HG03196 (cell line): Measurements from ENCODE around the gene MYO5A.
A peak's percentile ranks its signal among the peaks of the same experiment; 100 is the strongest.
"Not testable (repeated sequence)": the region's sequence is repeated elsewhere in the genome, so short reads cannot be mapped to it uniquely, and the experiment has no call there.

ENCODE experiments used
- ATAC-seq: cut with Tn5 transposase; IDR thresholded peaks from one replicate; pipeline ENCODE4 v1.9.1; 2021; ENCODE audit not compliant: unreplicated experiment

The MYO5A gene

DNA sequence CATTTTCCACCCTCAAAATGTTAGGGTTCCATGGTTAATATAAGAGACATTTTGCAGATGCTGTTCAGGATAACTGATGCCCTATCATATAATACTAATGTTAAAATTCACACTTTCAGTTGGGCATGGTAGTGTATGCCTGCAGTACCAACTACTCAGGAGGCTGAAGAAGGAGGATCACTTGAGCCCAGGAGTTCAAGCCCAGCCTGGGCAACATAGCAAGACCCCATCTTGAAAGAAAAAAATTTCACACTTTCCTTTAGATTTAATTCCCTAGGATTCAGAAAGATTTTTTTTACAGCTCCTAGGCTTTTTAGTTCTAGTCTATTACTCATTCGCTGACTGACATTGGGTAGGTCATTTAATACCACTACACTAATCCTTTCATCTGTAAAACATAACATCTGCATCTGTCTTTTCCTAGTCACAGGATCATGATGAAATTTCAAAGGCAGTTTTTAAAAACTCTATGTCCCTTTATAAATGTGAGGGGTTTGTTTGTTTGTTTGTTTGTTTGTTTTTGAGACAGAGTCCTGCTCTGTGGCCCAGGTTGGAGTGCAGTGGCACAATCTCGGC, 103.7 kb downstream of the MYO5A start:
- ATAC-seq, result no peak

DNA sequence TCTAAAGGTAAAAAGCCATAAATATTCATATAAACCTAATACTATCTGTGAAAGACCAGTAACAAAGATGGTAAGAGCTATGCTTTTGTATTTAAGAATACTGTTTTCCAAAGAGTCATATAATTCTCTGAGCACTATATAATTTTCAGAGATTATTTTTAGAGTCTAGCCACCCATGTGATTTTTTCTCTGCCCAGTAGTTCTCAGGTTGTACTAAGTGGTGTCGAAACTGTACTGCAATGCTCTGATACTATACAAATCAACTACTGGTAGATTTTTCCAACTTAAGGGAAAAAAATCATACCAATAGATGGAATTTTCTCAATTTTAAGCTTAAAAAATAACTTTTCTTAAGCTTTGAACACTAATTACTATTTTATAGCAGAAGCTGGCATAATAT, 104.8 kb downstream of the MYO5A start:
- ATAC-seq, result no peak

DNA sequence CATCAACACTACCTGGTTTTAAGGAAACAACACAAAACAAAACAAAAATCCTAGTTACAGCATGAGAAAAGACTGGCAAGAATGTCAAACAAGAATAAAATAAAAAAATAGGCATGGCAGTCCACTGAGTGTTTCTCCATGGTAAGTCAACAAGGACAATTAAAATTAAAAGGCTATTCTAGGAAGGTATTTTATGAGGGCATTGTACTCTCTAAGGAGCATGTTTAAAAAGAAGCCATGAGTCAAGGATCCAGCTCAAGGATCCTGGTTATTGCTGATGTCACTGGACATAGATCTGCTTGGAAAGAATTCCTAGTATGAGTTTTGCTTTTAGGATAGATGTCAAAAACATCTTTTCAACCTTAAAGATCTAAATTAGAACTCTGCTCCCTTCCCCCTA, 106.7 kb downstream of the MYO5A start:
- no peak for ATAC-seq

DNA sequence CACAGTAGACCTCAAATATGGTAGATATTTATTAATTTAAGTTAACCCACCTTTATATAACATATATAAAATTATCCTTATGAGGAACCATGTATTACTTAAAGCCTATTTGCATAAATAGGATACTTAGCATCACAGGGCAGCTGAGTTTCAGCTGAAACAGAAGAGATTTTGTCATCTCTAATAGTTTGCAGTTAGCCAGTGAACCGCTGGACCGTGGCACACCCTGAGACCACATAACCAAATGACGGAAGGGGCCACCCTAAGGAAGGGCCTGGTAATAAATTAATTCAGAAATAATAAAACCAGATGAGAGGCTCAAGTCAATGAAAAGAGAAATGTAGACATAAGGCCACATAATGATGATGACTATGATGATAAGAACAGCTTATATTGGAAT, 107.7 kb downstream of the MYO5A start:
- peak; percentile 74 for ATAC-seq

DNA sequence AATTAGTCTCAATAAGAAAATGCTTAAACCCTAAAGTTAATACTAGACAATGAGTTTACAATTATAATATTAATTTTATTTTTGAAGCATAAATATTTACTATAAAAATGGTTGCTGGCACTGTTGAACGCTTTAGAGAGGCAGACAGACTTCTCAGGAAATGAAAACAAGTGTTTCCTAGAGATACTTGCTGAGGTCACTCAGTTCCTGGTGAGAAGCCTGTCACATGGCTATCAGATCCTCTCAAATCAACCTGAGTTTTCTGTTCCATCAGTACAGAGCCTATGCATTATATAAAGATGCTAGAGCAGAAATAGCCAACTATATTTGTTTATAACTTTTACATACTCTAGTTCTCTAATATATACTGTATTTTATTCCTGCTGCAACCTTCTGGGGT, 109.2 kb downstream of the MYO5A start:
- ATAC-seq, result no peak

DNA sequence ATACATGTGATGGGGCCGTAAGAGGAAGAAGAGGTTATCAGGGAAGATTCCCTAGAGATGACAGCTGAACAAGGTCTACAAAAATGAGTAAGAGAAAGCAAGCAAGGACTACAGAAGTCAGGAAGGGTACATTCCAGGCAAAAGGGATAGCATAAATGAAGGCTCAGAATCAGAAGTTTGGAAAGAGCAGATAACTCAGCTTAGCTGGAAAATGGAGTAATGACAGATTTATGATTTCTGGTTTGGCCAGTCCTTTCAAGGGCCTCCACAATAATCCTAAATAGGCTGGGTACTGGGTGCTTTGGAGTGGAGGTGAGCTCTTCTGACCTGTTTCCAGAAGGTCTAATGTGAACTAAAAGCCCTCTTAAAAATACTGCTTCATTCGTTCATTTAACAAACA, 110.7 kb downstream of the MYO5A start:
- ATAC-seq, result no peak

DNA sequence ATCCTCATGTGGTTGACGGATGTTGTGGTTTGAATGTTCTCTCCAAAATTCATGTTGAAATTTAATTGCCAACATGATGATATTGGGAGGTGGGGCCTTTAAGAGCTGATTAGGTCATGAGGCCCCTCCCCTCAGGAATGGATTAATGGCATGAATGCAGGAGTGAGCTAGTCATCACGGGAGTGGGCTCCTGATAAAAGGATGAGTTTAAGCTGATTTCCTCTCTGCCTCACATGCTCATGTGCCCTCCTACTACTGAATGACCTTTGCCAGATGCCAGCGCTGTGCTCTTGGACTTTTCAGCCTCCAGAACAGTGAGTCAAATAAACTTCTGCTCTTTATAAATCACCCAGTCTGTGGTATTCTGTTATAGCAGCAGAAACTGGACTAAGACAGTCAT, 111.2 kb downstream of the MYO5A start:
- ATAC-seq, result no peak

DNA sequence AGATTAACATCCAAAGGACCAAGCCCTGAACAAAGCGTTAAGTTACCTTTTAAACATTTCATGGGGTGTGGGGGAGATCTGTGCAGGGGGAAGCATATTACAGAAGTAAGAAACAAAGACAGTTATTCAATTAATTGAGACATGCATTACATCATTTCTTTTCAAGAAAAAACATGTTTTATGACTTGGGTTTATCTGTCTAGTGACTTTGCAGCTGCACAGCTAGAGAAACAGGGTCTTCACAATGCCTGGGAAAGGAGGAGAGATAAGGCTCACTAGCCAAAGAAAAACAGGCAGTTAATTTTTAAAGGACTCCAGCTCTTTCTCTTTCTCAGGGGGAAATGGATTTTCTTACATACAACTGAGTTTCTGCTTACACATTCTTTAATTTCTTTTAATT, 112.1 kb downstream of the MYO5A start:
- not testable (repeated sequence) for ATAC-seq

DNA sequence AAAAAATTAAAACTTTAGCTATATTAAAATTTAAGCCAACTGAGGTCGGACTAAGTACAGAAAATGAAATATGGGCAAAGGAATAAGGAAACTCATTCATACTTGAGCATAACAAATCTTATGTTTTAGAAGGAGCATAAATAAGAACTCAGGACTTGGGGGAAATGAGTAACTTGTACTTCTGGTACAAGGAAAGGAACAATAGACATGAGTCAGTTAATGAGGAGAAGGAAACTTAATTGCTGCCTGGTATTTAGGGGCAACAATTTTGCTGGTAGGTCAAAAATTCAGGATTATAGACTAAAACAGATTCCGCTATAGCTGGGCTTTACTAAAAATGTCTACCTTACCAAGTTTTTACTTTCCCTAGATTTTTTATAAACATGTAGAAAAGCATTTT, 113.1 kb downstream of the MYO5A start:
- ATAC-seq, result no peak

DNA sequence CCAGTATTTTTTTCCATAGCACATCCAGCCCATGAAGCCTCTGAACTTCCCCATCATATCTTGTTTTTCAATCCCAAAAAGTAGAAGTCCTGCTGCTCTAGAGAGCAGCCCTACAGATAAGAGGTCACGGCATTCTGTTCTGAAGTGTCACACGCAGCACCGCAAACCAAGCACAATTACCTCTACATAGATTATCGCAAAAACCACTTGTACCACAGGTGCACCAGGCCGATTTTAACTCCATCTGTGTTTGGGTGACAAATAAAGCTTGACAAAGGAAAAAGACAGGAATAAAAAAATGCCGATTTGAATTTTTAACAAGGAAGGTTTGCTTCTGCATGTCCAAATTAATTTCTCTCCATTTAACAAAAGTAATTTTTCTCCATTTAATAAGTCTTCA, 113.7 kb downstream of the MYO5A start:
- ATAC-seq, result no peak

DNA sequence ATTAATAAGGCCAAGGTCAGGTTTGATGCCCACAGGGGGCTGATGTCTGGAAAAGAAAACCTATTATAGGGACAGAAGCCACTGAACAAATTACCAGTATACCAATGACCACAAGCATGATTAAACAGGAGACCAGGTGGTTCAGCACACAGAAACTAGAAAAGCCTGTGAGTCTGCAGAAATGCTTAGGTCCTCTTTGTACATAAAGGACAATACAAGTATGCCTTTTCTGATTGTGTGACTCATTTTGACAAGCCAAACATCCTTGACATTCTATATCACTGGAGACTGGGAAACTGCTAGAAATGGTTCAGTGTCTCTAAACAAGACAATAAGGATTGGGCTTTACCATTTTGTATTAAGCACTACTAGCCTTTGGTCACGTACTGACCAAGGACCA, 119.9 kb downstream of the MYO5A start:
- no peak for ATAC-seq

DNA sequence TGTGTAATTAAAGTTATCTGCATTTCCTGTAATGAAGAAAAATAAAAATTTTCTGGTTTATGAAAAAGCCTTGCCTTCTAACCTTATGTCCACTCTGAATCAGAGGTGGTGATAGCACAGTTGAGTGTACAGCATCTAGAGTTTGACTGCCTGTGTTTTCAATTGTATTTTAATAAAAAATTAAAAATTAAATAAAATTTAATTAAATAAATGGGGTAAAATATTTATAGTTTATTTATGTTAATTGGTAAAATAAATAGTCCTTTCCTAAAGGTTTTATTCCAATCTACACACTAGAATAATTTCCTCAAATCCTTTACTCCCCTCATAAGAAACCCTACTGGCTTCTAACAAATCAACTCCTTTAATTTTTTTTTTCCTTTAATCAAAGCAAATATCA, 121.3 kb downstream of the MYO5A start:
- ATAC-seq, result no peak

DNA sequence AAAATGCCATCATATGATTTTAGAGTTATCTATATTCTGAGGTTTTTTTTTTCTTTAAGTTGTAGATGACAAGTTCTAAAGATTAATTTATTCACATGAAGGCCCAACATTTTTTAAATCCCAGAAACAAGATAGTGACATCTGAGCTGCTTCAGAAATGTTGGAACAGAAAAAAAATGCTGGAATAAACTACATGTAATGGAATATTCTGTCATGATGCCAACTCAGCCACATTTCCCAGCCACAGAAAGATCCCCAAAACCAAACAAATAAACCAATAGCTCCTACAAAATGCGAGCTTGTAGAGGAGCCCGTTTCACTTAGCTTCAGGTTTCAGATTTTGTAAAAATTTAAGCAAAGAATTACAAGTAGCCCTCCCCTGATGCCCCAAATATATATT, 122.1 kb downstream of the MYO5A start:
- no peak for ATAC-seq

DNA sequence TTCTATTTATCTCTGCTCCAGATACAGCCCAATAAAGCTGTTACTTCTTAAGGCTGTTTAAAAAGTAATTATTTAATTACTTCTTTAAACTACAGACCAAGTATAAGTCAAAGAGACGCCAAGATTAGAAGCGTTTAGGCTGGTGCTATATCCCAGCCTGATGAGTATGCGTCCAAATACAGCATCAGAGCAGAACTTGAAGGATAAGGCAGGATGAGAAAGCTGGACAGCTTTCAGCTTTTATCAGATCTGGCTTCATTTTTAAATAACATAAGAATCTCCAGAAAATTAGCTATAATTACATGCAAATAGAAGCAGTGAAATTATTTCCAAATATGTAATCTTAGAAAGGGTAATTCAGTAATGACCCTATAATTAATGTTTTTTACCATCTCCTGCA, 122.8 kb downstream of the MYO5A start:
- no peak for ATAC-seq

DNA sequence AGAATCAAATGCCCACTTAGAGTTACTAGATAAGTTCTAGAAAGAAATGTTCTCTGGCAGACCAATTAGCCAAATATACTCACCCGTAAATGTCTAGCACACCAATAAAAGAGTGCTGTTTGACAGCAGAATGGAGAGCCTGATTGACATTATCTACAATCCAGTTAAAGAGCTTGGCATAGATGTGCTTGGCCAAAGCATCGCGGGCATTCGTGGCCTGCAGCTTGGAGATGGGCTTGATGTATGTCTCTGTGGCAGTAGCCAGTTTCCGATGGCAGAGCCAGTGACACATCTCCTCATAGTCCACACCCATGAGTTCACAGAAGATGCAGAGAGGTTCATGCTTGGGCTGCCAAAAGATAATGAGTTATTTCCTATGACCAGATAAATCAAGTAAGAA, 131.6 kb downstream of the MYO5A start:
- ATAC-seq, result no peak

DNA sequence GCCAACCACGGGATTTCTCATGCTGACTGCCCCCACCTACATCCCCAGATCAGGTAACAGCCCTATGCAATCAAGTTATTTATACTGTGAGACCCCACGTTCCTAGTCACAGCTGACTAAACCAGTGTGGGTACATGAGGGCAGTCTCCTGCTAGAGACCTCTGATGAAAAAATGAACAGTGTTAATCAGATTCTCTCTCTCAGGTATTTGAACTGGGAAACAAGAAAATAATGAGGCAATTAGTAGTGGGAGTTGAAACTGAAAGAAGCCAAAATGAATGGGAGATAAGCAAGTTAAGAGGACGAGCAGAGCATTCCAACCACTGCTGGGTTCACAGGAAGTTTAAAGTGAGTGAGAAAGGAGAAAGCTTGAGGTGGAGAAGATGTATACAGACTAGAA, 134.6 kb downstream of the MYO5A start:
- no peak for ATAC-seq

DNA sequence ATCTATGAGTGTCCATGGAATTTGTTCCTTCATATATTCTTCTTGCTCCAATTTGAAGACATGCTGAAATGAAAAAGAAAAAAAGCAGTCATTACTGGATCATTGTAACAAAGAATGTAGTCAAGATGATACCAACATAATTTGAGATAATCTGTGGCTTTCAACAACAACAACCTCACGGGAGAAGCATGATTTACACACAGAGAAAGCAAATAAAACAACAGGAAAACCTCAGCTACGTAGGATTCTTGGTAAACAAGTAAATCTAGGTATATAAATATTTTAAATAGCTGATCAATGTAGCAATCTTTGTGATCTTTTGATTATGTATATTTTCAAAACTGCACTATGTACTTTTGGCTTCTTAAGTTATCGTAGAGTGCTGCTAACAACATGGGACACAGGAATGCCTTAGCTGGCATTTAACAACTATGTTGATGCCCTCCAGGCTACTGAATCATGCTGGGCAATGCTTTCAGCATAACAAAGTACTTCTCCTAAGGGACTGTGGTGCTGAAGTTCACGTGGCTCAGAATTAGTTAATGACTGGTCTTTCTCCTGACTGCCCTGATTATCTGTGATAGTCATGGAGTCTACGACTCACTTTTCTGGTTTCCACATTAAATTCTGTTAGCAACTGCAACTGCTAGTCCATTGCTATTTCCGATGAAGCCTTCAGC, 136.5 kb downstream of the MYO5A start:
- no peak for ATAC-seq

DNA sequence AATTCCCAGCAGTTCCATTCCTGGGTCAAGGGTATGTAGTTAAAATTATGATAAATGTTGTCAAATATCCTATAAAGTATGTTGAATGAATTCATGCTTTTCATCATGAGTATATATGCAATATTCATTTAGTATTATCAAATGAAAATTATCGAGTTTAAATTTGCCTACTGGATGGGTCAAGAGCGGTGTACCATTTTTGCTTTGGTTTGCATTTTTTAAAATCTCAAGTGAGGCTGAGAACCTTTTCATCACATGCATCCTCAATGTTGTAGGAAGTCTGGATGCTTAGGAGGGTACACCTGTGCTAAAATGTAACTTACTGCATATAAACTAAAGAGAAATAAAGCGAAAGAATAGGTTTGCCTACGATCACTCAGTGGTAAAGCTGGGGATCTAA, 137.6 kb downstream of the MYO5A start:
- no peak for ATAC-seq

DNA sequence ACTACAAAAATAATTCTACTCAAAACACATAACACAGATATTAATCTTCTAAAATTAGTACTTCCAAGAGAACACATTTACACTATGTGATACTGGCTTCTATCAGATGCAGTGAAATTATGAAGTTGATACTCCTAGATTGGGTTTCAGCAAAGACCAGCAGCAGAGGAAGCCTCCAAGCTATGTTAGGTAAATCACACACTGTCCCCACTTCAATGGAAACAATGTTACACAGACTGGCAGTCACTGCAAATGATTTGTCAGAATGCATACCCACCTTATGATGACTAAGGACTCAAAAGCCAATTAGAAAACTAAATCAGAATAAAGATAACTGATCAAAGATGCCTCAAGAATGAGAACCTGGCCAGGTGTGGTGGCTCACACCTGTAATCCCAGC, 143.0 kb downstream of the MYO5A start:
- no peak for ATAC-seq

DNA sequence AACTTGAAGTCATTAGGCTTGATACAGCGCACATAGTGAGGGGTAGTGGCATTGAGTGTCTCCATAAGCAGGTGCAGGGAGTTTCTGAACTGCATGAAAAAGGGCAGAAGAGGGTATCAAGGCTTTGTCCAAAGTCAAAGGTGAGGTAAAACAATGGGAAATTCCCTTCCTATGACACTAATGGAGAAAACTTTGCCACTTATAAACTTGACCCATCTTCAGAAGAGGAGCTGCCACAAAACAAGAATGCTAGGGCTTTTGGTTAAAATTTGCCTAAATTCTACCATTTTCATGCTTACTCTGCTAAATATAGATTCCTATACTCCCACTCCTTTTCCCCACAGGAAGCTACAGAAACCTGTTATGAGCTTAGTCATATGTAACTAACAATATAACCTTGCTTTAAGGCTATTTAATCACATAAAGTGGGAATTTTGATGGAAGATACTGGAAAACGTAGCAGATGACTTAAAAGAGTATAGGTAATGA, 145.5 kb downstream of the MYO5A start:
- peak; percentile 41 for ATAC-seq

DNA sequence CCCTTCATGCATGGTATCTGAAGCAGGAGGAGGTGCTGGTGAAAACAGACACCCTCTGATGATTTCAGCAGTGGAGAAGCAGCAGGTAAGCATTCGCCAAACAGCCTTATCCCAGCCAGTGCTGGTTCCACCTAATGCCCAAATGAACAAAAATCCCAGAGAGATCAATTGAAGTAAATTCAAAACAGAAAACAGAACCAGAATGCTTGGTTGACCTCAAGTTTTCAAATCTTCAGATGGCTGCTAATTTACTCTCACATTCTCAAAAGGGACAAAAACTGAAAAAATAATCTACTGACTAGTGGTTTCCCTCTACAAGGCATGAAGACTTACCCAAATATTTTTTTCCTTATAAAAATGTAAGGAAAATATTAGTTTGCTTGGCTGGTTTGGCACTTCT, 146.0 kb downstream of the MYO5A start:
- ATAC-seq, result peak; percentile 12

DNA sequence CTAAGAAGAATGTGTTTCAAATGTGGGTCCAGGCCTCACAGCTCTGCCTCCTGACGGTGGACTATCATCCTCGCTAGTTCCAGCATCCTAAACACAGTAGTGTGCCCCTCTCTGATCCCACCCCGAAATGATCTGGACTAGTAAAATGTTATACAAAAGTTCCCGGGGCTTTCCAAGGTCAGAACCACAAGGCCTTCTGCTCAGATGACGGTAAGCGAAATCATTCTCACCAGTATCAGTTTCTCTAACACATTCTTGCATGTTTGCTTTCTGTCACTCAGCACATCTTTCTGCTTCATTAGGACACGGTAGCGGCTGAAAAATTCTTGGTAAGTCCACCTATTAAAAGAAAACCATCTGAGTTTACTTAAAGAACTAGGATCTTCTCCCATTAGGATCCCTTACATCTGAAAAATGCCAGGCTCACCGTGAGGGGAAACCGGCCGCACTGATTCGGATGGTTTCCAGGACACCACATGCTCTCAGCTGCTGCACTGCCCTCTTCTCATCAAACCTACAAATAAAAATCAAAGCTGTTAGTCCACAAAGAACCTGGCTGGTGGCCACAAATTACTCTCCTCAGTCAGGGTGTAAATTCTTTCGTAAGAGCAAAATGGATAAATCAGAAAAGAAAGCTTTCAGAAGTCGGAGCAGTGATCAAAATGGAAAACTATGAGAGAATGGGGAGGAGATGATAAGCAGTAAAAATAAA, 149.1 kb downstream of the MYO5A start:
- ATAC-seq, result peak; percentile 55
